Esophagus squamous epithelium (tissue), 5 donors: ENCODE measurements around the gene NME9. TPM values are rescaled to one million over a fixed set of nuclear protein-coding genes. Genes with fewer than 3 reads are reported as not detected.

Experiments used
- DNase-seq: peaks from one replicate; lab custom pipeline; 2025; lab: John Stamatoyannopoulos, UW
- H3K27ac ChIP-seq, 4 donors: fragments of 200-600 bp; sonication (generic); one replicate each; pipeline ENCODE4 v1.5.1; 2016 to 2019; ENCODE audit warnings: mild to moderate bottlenecking in 1 of 4
- H3K27me3 ChIP-seq, 4 donors: fragments of 200-600 bp; sonication (generic); 1 replicate in 3 of 4; 2 replicates in 1 of 4; pipeline versions ENCODE4 v1.5.1 to v1.6.0; 2017 to 2021; ENCODE audit warnings: antibody characterized with exemption in 1 of 4
- H3K36me3 ChIP-seq, 3 donors: fragments of 200-600 bp; sonication (generic); one replicate each; pipeline ENCODE4 v1.5.1; 2016 to 2019
- H3K4me1 ChIP-seq, 3 donors: fragments of 200-600 bp; sonication (generic); one replicate each; pipeline ENCODE4 v1.5.1; 2017 to 2019
- H3K4me3 ChIP-seq, 4 donors: fragments of 200-600 bp; sonication (generic); 1 replicate in 3 of 4; 2 replicates in 1 of 4; pipeline ENCODE4 v1.5.1; 2016 to 2019; ENCODE audit warnings: mild to moderate bottlenecking in 2 of 4, moderate library complexity in 1 of 4
- H3K9me3 ChIP-seq, 3 donors: fragments of 200-600 bp; sonication (generic); one replicate each; pipeline ENCODE4 v1.5.1; 2016 to 2019
- POLR2A ChIP-seq, 4 donors: fragments of 450-650 bp; IDR thresholded peaks; one replicate each; pipeline ENCODE4 v1.6.1; 2017; ENCODE audit warnings: antibody characterized with exemption in 4 of 4, mild to moderate bottlenecking in 4 of 4, moderate library complexity in 3 of 4
- WGBS, 2 donors: methylation state at CpG; one replicate each; pipeline ENCODE4 v1.1.5; 2018; 5-methylcytosine and 5-hydroxymethylcytosine counted together
- intact Hi-C: fragments of 100-400 bp; cut with DNase I; formaldehyde crosslinking; loops from one replicate; pipeline ENCODE4 v1.15.0; 2022
- total RNA-seq, 4 donors: library from RNA; depleted of rRNA; stranded (reverse); fragments of >200 nt; gene quantifications; one replicate each; pipeline ENCODE4 v1.1.0, GENCODE V29; 2016
- TF ChIP-seq, protein P1 (sequence below), 6 experiments: fragments of 450-650 bp in 4 of 6; fragments of 200-600 bp in 2 of 6; sonication (generic) in 2 of 6; IDR thresholded peaks; one replicate each; pipeline ENCODE4 v1.5.1; 2016 to 2019; ENCODE audit warnings: antibody characterized with exemption in 6 of 6, mild to moderate bottlenecking in 4 of 6, moderate library complexity in 4 of 6
- donor health status: DM: yes; HTN: yes; CAD: no.

NME9 gene
- total RNA-seq, 4 donors from 2014 or later, result 1.3 TPM; not detected in 3

DNA sequence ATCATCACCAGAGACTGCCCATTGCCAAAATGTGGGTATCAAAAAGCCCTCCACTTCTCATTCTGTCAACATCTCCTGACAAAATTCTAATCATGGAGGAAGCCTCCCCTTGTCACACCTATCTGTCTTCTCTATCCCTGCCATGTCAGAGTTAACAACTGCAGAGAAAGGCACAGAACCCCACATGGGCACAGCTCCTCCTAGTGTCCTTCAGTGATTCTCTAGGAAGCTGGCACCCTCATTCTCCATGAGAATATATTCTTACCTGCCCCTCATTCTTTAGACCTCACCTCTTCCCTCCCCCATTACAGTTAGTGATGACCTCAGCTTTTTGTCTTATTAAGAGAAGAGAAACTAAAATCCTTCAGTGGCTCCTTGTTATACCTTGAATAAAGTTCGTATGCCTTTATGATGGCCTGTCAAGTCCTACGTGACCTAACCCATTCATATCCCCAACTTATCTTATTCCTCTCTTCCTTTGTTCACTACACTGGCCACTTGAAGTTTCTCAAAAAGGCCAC lies 44.6 kb downstream of the NME9 start:
- 85 to 88% methylated on average over 2 of the region's 2 CpGs for WGBS, 2 donors
- Histone ChIP-seq H3K27ac (no peak overlapping the region), H3K4me1 (peaks cover 0 to 25% (median 0%) of the 10 kb centered on the region in 3 donors), H3K4me3 (no peak overlapping the region), H3K27me3 (no peaks in the 10 kb centered on the region), H3K36me3 (peaks cover 0 to 68% (median 6%) of the 10 kb centered on the region in 3 donors), H3K9me3 (no peaks in the 10 kb centered on the region)
- intact Hi-C loops, result no loop called here
- TF ChIP-seq, protein P1, sequence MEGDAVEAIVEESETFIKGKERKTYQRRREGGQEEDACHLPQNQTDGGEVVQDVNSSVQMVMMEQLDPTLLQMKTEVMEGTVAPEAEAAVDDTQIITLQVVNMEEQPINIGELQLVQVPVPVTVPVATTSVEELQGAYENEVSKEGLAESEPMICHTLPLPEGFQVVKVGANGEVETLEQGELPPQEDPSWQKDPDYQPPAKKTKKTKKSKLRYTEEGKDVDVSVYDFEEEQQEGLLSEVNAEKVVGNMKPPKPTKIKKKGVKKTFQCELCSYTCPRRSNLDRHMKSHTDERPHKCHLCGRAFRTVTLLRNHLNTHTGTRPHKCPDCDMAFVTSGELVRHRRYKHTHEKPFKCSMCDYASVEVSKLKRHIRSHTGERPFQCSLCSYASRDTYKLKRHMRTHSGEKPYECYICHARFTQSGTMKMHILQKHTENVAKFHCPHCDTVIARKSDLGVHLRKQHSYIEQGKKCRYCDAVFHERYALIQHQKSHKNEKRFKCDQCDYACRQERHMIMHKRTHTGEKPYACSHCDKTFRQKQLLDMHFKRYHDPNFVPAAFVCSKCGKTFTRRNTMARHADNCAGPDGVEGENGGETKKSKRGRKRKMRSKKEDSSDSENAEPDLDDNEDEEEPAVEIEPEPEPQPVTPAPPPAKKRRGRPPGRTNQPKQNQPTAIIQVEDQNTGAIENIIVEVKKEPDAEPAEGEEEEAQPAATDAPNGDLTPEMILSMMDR (IDR thresholded peaks at IDR 0.05), result peak in 1 of 6 experiments; percentile 22
- TF ChIP-seq POLR2A (IDR thresholded peaks at IDR 0.05), result no peak
- no peak for DNase-seq

DNA sequence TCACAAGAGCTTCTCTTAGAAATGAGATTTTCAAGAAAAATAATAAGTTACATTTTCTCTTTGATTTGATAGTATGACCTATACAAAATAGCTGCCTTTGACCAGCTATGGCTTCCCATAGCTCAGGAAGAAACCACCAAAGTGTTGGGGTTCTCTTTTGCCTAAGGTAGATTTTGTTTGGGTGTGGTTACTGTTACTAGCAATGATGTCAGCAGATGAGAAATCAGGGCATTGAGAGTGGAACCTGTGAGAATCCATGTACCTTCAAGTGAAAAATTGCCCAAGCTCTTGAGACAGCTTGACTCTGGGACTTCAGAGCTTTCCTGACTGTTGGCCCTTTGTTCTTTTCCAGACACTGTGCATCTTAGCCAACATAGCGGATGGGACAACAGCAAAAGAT lies 45.6 kb downstream of the NME9 start:
- DNase-seq, result no peak
- Histone ChIP-seq H3K4me3 (no peak overlapping the region), H3K9me3 (no peaks in the 10 kb centered on the region), H3K36me3 (peaks cover 0 to 65% (median 6%) of the 10 kb centered on the region in 3 donors), H3K27ac (peak overlapping the region in 3 of 4 donors; percentile 15 to 61 (median 27)), H3K4me1 (peaks cover 0 to 25% (median 0%) of the 10 kb centered on the region in 3 donors), H3K27me3 (no peaks in the 10 kb centered on the region)
- 90 to 100% methylated on average over 1 of the region's 1 CpG for WGBS, 2 donors
- TF ChIP-seq POLR2A (IDR thresholded peaks at IDR 0.05), result no peak
- TF ChIP-seq, protein P1 (IDR thresholded peaks at IDR 0.05), result no peak
- intact Hi-C loops, result no loop called here

DNA sequence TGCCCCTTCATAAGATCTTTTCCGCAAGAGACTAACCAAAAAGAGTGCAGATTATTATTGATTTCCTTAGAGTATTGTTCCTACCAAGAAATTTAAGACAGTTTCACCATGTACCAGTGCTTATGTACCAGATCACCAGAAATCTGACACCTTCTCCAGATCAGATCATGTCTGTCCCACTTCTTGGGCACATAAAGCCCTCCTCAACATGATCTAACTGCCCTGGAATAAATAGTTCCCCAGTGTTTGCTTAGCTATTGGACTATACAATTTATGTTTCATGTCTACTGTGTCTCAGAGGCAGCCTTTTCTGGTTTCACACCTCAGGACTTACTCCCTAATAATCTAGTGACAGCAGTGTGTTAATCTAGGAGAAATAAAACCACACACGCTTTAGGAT lies 46.8 kb downstream of the NME9 start:
- Histone ChIP-seq H3K27me3 (no peaks in the 10 kb centered on the region), H3K4me1 (peaks cover 0 to 25% (median 0%) of the 10 kb centered on the region in 3 donors), H3K27ac (peak overlapping the region in 2 of 4 donors; percentile 26 to 79), H3K36me3 (peaks cover 0 to 58% (median 6%) of the 10 kb centered on the region in 3 donors), H3K4me3 (no peak overlapping the region), H3K9me3 (no peaks in the 10 kb centered on the region)
- TF ChIP-seq POLR2A (IDR thresholded peaks at IDR 0.05), result no peak
- TF ChIP-seq, protein P1 (IDR thresholded peaks at IDR 0.05), result no peak
- WGBS, 2 donors, result 94 to 95% methylated on average over 2 of the region's 2 CpGs
- no peak for DNase-seq
- intact Hi-C loops, result no loop called here

DNA sequence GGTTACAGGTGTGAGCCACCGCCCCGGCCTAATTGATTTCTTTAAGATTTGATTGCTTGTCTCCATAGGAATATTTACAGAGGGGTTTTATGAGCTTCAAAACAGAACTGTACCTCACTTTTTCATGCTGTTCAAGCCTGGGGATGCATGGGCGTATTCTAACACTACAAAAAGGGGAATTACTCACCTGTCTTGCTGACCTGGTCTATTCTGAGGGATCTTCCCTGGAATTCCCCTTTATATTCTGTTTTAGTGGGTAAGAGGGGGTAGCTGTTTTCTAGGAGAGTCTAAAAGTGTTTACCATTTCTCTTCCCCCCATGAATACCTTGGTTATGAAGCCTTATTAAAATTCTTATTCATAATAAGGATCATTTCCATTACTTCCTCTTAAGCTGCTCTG lies 48.1 kb downstream of the NME9 start:
- intact Hi-C loops, result no loop called here
- H3K4me3 ChIP-seq, result no peak overlapping the region
- peaks cover 0 to 58% (median 6%) of the 10 kb centered on the region in 3 donors for H3K36me3 ChIP-seq
- 82% methylated on average over 3 of the region's 3 CpGs for WGBS, 2 donors
- peaks cover 0 to 25% (median 0%) of the 10 kb centered on the region in 3 donors for H3K4me1 ChIP-seq
- H3K27me3 ChIP-seq, result no peaks in the 10 kb centered on the region
- TF ChIP-seq, protein P1 (IDR thresholded peaks at IDR 0.05), result no peak
- no peak for TF ChIP-seq POLR2A (IDR thresholded peaks at IDR 0.05)
- peak overlapping the region in 3 of 4 donors; percentile 61 to 79 (median 67) for H3K27ac ChIP-seq
- DNase-seq, result no peak
- H3K9me3 ChIP-seq, result no peaks in the 10 kb centered on the region

DNA sequence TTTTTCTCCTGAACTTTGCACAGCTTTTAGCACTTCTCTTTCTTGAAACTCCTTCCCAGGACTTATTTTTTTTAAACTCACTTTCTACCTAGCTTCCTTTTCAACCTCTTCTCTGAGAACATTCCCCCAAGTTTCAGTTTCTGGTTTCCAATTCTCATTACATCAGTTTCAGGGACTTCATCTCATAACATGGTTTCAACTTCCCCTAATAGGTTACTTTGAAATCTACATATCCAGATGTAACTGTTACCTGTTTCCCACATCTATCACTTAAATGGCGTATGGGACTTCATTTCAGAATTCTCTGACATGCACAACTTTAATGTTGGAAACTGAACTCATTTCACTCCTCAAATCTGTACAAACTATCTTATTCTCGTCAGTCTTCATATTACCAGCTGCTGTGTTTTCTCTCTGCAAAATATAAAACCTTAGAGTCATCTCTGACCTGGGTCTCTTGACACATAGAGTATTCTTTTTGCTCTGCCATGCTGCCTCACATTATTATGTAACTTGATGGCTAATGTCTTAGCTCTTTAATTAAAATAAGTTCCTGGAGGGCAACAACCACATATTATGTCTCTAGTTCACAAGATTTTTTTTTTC lies 58.4 kb downstream of the NME9 start:
- H3K27ac ChIP-seq, result no peak overlapping the region
- H3K27me3 ChIP-seq, result no peaks in the 10 kb centered on the region
- no peak for DNase-seq
- no peak overlapping the region for H3K4me3 ChIP-seq
- H3K4me1 ChIP-seq, result no peaks in the 10 kb centered on the region
- WGBS, 2 donors, result 84 to 95% methylated on average over 2 of the region's 2 CpGs
- TF ChIP-seq, protein P1 (IDR thresholded peaks at IDR 0.05), result no peak
- no peak for TF ChIP-seq POLR2A (IDR thresholded peaks at IDR 0.05)
- no peaks in the 10 kb centered on the region for H3K9me3 ChIP-seq
- peaks cover 0 to 98% (median 24%) of the 10 kb centered on the region in 3 donors for H3K36me3 ChIP-seq
- intact Hi-C loops, result no loop called here
